Thyroid gland (tissue), 4 donors: ENCODE results near the gene CCHCR1. TPM values are rescaled to one million over a fixed set of nuclear protein-coding genes. Genes with fewer than 3 reads are reported as not detected.
"Not testable (repeated sequence)": the region's sequence is repeated elsewhere in the genome, so short reads cannot be mapped to it uniquely, and the experiment has no call there.

Experiments
- DNase-seq, 2 donors: peaks; one replicate each; pipeline ENCODE4 v3.0.0-alpha.2; 2019
- H3K27ac ChIP-seq, 3 donors: fragments of 200-600 bp; sonication (generic); 1 replicate in 2 of 3; 2 replicates in 1 of 3; pipeline ENCODE4 v1.5.1; 2016 to 2019; ENCODE audit warnings: mild to moderate bottlenecking in 1 of 3, moderate library complexity in 1 of 3
- H3K27me3 ChIP-seq: fragments of 200-600 bp; sonication (generic); one replicate; pipeline ENCODE4 v1.5.1; 2019
- H3K36me3 ChIP-seq, 2 donors: fragments of 200-600 bp; sonication (generic); one replicate each; pipeline ENCODE4 v1.5.1; 2016 to 2019
- H3K4me1 ChIP-seq, 2 donors: fragments of 200-600 bp; sonication (generic); one replicate each; pipeline ENCODE4 v1.5.1; 2017 to 2019
- H3K4me3 ChIP-seq, 3 donors: fragments of 200-600 bp; sonication (generic); replicated peaks in 1 of 3; 1 replicate in 2 of 3; 2 replicates in 1 of 3; pipeline ENCODE4 v1.5.1; 2016; ENCODE audit warnings: mild to moderate bottlenecking in 1 of 3
- H3K9me3 ChIP-seq: fragments of 200-600 bp; sonication (generic); one replicate; pipeline ENCODE4 v1.5.1; 2017
- POLR2A ChIP-seq, 2 donors: fragments of 450-650 bp; IDR thresholded peaks; one replicate each; pipeline ENCODE4 v1.6.1; 2017; ENCODE audit warnings: antibody characterized with exemption in 2 of 2, mild to moderate bottlenecking in 2 of 2, moderate library complexity in 1 of 2
- WGBS, 2 donors: methylation state at CpG; one replicate each; pipeline ENCODE4 v1.1.5; 2017; 5-methylcytosine and 5-hydroxymethylcytosine counted together
- intact Hi-C: fragments of 100-400 bp; cut with DNase I; formaldehyde crosslinking; loops from one replicate; pipeline ENCODE4 v1.15.1; 2023
- total RNA-seq, 4 donors: library from RNA; depleted of rRNA; stranded (reverse); fragments of >200 nt; gene quantifications; one replicate each; pipeline ENCODE4 v1.2.3, GENCODE V29; 2016
- TF ChIP-seq, protein P1 (sequence below), 6 experiments: fragments of 200-600 bp in 3 of 6; fragments of 450-650 bp in 3 of 6; sonication (generic) in 3 of 6; IDR thresholded peaks; one replicate each; pipeline ENCODE4 v1.5.1; 2016 to 2019; ENCODE audit warnings: antibody characterized with exemption in 6 of 6, mild to moderate bottlenecking in 2 of 6, inconsistent platforms in 1 of 6, moderate library complexity in 1 of 6

Gene CCHCR1
- total RNA-seq, 4 donors from 2014 or later, result 15.8 to 20.0 (median 17.0) TPM

DNA sequence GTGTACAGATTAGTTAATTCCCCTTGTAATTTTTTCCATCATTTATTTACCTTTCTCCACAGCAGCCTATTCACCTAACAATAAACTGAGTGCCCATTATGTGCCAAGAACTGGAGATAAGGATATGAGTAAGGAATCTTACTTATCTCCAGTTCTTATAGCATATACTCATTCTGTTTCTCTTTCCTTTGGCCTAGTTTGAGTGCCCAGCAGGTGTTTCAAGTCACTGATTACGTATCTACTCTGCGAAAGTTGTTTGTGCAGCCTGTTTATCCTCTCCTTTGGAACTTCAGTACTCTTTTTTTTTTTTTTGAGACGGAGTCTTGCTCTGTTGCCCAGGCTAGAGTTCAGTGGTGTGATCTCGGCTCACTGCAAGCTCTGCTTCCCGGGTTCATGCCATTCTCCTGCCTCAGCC, 30.2 kb upstream of the CCHCR1 start:
- H3K4me3 ChIP-seq, result no peak overlapping the region
- H3K27me3 ChIP-seq, result no peaks in the 10 kb centered on the region
- H3K36me3 ChIP-seq, result no peaks in the 10 kb centered on the region
- H3K27ac ChIP-seq, result no peak overlapping the region
- intact Hi-C loops, result no loop called here
- no peak for TF ChIP-seq POLR2A (IDR thresholded peaks at IDR 0.05)
- TF ChIP-seq, protein P1, sequence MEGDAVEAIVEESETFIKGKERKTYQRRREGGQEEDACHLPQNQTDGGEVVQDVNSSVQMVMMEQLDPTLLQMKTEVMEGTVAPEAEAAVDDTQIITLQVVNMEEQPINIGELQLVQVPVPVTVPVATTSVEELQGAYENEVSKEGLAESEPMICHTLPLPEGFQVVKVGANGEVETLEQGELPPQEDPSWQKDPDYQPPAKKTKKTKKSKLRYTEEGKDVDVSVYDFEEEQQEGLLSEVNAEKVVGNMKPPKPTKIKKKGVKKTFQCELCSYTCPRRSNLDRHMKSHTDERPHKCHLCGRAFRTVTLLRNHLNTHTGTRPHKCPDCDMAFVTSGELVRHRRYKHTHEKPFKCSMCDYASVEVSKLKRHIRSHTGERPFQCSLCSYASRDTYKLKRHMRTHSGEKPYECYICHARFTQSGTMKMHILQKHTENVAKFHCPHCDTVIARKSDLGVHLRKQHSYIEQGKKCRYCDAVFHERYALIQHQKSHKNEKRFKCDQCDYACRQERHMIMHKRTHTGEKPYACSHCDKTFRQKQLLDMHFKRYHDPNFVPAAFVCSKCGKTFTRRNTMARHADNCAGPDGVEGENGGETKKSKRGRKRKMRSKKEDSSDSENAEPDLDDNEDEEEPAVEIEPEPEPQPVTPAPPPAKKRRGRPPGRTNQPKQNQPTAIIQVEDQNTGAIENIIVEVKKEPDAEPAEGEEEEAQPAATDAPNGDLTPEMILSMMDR (IDR thresholded peaks at IDR 0.05), result no peak
- DNase-seq, result no peak
- peaks cover 0 to 5% of the 10 kb centered on the region in 2 donors for H3K4me1 ChIP-seq
- WGBS, 2 donors, result 49 to 64% methylated on average over 5 of the region's 5 CpGs
- no peaks in the 10 kb centered on the region for H3K9me3 ChIP-seq

DNA sequence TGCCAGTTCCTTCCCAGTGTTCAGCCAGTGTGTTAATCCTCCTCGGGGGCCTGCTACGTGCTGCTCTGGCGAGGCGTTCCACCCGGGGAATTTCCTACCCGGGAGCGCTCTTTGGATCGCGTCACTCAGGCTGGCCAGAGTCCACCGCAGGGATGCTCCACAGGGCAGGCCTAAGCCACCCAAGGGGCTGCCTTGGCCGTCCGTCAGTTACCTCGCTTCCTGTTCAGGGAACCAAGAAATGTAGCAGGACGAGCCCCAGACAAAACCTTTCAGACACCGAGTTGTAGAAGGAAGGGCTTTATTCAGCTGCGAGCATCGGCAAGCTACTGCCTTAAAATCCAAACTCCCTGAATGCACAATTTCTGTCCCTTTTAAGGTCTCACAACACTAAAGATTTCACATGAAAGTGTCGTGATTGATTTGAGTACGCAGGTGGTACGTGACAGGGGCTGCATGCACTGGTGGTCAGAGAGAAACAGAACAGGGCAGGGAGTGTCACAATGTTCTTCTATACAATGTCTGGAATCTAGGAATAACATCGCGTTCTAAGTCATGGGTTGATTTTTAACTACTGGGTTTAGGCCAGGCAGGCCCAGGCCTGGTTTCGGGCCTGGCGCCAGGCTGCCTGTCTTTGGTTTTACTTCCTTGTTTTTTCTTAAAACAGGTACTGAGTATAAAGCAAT, 28.6 kb upstream of the CCHCR1 start:
- Histone ChIP-seq H3K36me3 (no peaks in the 10 kb centered on the region), H3K9me3 (no peaks in the 10 kb centered on the region), H3K4me1 (peaks cover 0 to 5% of the 10 kb centered on the region in 2 donors), H3K27me3 (no peaks in the 10 kb centered on the region), H3K27ac (peak overlapping the region; percentile 56 to 68 (median 66)), H3K4me3 (no peak overlapping the region)
- TF ChIP-seq, protein P1 (IDR thresholded peaks at IDR 0.05), result no peak
- WGBS, 2 donors, result 69 to 83% methylated on average over 19 to 24 of the region's 24 CpGs
- DNase-seq, result peak in 1 of 2 donors; percentile 31
- intact Hi-C loops, result no loop called here

DNA sequence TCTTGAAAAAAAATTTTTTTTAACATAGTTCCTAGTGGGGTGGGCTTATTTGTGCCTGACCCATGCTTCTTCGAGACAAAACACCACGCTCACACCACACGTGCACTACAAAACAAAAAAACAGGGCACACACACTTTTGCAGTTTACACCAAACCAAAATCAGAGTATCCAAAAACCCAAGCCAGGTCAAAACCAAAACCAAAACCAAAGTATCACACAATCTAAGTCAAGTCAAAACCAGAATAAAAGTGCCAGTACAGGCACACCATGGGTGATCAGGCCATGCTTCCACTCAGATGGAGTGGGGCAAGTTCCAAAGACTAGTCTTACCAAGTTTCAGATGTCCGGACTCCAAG, 28.1 kb upstream of the CCHCR1 start:
- H3K27me3 ChIP-seq, DNase-seq, H3K9me3 ChIP-seq, H3K4me3 ChIP-seq, H3K4me1 ChIP-seq, intact Hi-C loops, H3K36me3 ChIP-seq: not testable (repeated sequence)
- peak overlapping the region; percentile 56 to 68 (median 66) for H3K27ac ChIP-seq
- 64 to 85% methylated on average over 4 of the region's 4 CpGs for WGBS, 2 donors

DNA sequence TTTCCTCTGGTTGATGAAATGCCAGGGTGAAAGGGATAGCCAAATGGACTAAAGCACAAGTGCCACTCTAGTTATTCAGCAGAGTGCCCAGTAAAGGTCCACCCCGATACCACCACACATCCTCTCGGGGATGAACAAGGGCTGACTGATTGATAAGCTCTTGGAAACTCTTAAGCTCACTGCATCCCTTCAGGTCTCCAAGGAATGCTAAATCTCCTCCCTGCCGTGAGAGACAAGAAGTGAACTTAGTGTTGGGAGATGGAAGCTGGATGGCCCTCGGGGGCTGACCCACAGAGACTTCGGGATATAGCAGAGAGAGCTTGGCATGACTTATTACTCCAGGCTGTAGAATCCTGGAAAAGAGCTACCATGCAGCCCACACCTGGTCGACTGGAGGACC, 26.3 kb upstream of the CCHCR1 start:
- H3K27me3 ChIP-seq, H3K9me3 ChIP-seq, H3K4me1 ChIP-seq, DNase-seq, H3K36me3 ChIP-seq, H3K4me3 ChIP-seq, intact Hi-C loops, H3K27ac ChIP-seq: not testable (repeated sequence)
- WGBS, 2 donors, result 64 to 74% methylated on average over 6 of the region's 6 CpGs

DNA sequence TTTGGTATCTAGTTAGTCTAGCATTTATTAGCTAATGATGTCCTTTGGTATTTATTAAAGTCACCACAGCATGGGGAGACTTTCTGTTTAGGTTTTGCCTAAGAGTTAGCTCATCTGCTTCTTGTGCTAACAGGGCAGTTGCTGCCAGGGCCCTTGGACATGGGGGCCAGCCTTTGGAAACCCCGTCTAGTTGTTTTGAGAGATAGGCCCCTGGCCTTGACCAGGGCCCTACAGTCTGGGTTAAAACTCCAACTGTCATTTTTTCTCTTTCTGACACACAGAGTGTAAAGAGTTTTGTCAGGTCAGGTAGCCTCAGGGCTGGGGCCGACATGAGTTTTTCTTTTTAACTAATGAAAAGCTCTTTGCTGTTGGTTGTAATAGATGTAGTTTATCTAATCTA, 25.7 kb upstream of the CCHCR1 start:
- intact Hi-C loops, H3K9me3 ChIP-seq, H3K4me3 ChIP-seq, DNase-seq, H3K4me1 ChIP-seq, H3K36me3 ChIP-seq, H3K27me3 ChIP-seq, H3K27ac ChIP-seq: not testable (repeated sequence)
- 48 to 93% methylated on average over 2 of the region's 2 CpGs for WGBS, 2 donors

DNA sequence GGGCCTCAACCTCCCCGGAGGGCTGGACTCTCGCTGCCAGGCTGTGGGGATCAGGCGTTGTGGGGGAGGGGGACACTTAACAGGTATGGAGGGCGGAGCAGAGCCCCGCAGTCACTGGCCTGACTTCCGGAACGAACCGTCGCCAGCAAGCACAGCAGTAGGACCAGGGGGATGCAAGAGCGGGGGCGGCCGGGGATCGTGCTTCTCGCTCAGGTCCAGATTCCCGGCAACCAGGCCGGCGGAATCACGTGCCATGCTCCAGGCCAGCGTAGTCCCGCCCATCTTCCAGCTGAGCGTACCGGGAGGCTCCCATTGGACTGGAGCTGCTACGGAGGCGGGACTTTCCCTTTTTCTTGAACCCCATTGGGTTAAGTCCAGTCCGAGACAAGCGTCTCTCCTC, 22.9 kb upstream of the CCHCR1 start:
- H3K27ac ChIP-seq, result no peak overlapping the region
- peak; percentile 58 to 92 for DNase-seq

More for the DNA sequence above, 22.9 kb upstream of the CCHCR1 start:
- WGBS, 2 donors, result 19 to 74% methylated on average over 15 to 19 of the region's 26 CpGs
- no peaks in the 10 kb centered on the region for H3K9me3 ChIP-seq
- no peaks in the 10 kb centered on the region for H3K4me1 ChIP-seq
- no peaks in the 10 kb centered on the region for H3K36me3 ChIP-seq
- peak in 1 of 2 donors; percentile 32 for TF ChIP-seq POLR2A (IDR thresholded peaks at IDR 0.05)
- TF ChIP-seq, protein P1 (IDR thresholded peaks at IDR 0.05), result no peak
- no peaks in the 10 kb centered on the region for H3K27me3 ChIP-seq
- H3K4me3 ChIP-seq, result peak overlapping the region in 1 of 3 donors; percentile 51
- intact Hi-C loops, result no loop called here
